Upper lobe of right lung (tissue), 1 donor: ENCODE results near the gene FUT2. TPM values are rescaled to one million over a fixed set of nuclear protein-coding genes. Genes with fewer than 3 reads are reported as not detected.

Experiments
- ATAC-seq: fragments of 200-7000 bp; cut with Tn5 transposase; one replicate; pipeline ENCODE4 v1.9.1; 2020; ENCODE audit warnings: mild to moderate bottlenecking, moderate library complexity
- DNase-seq: peaks from one replicate; pipeline ENCODE4 v3.0.0-alpha.2; 2020
- H3K27ac ChIP-seq: fragments of 200-600 bp; one replicate; pipeline ENCODE4 v1.8.0; 2022
- H3K27me3 ChIP-seq: fragments of 200-600 bp; one replicate; pipeline ENCODE4 v1.8.0; 2022; ENCODE audit warnings: mild to moderate bottlenecking
- H3K36me3 ChIP-seq: fragments of 200-600 bp; one replicate; pipeline ENCODE4 v1.8.0; 2022
- H3K4me1 ChIP-seq: fragments of 200-600 bp; one replicate; pipeline ENCODE4 v1.8.0; 2022
- H3K4me3 ChIP-seq: fragments of 200-600 bp; one replicate; pipeline ENCODE4 v1.8.0; 2022; ENCODE audit warnings: mild to moderate bottlenecking
- H3K9me3 ChIP-seq: fragments of 200-600 bp; one replicate; pipeline ENCODE4 v1.8.0; 2022
- intact Hi-C: fragments of 100-400 bp; cut with DNase I; formaldehyde crosslinking; loops from one replicate; pipeline ENCODE4 v1.11.0; 2022
- total RNA-seq: library from RNA; stranded (reverse); fragmentation: NEBNext Ultra II Directional; extraction: Animal tissue kit (Norgen Biotek cat#: 25700); gene quantifications from one replicate; pipeline ENCODE4 v1.2.1, GENCODE V29; 2021
- TF ChIP-seq, protein P1 (sequence below): fragments of 200-600 bp; IDR thresholded peaks from one replicate; pipeline ENCODE4 v1.8.0; 2022; ENCODE audit warnings: antibody characterized with exemption
- donor health status: DM: no; HTN: yes; CAD: no; lungs with severe emphysema.

Gene FUT2
- total RNA-seq, 1 donor from 2014 or later = 0.81 TPM

DNA sequence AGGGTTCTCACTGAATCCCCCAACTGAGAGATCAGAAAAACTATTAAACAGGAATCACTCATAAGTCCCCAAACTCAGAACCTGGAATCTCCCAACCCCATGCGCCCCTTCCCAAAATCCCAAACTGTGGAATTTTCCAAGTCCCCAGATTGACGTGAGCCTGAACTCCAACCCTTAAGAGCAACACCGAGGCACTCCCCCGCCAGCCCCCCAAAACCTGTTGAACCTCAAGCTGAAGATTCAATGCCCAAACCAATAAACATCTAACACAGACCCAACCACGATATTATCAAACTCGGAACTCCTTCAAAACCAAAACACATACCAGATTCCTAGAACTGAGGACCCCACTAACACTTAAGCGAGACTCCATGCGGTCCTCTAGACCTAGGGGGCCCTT lies 50.3 kb downstream of the FUT2 start:
- intact Hi-C loops = no loop called here
- TF ChIP-seq, protein P1, sequence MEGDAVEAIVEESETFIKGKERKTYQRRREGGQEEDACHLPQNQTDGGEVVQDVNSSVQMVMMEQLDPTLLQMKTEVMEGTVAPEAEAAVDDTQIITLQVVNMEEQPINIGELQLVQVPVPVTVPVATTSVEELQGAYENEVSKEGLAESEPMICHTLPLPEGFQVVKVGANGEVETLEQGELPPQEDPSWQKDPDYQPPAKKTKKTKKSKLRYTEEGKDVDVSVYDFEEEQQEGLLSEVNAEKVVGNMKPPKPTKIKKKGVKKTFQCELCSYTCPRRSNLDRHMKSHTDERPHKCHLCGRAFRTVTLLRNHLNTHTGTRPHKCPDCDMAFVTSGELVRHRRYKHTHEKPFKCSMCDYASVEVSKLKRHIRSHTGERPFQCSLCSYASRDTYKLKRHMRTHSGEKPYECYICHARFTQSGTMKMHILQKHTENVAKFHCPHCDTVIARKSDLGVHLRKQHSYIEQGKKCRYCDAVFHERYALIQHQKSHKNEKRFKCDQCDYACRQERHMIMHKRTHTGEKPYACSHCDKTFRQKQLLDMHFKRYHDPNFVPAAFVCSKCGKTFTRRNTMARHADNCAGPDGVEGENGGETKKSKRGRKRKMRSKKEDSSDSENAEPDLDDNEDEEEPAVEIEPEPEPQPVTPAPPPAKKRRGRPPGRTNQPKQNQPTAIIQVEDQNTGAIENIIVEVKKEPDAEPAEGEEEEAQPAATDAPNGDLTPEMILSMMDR = no peak
- ATAC-seq (no peak), DNase-seq (no peak)
- H3K36me3 ChIP-seq = no peaks in the 10 kb centered on the region
- no peaks in the 10 kb centered on the region for H3K4me1 ChIP-seq
- H3K4me3 ChIP-seq = peak overlapping the region; percentile 45
- H3K9me3 ChIP-seq = no peaks in the 10 kb centered on the region
- no peak overlapping the region for H3K27ac ChIP-seq
- peaks cover 8% of the 10 kb centered on the region for H3K27me3 ChIP-seq

DNA sequence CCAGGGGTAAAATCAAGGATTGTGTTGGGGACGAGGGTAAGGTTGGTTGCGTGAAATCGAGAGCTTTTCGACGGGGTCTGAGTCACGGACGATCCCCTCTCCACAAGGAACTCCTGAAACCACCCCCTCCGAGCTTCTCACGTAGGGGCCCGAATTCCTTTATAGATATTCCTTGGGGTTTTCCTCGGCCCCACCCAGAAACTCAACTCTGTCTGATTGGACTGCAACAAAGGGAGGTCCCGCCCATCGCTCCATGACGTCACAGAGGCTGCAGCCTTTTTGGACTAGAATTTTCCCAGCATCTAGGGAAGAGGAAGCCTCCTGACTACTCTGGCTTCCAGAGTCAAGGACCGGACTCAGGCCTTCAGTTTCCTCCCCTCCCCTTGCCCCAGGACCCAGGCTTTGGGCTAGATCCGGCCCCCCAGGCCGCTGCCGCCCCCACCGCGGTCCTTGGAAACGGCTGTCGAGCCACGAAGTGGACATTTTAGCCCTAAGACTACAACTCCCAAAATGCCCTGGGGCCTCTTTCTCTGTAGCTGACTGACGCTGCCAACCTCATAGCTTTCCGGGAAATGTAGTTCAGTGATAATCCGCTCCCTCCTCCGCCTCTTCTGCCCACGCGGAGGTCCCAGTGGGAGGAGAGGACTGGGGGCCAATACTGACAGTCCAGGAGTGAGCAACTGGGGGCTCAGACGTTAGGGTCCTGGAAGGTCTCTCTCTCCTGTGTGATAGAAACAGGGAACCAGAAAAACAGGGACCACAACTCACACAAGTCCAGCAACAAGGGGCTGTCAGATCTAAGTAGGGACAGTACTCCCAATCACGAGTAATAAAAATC lies 51.2 kb downstream of the FUT2 start, which contains the start of gene IZUMO1:
IZUMO1 (minus strand) TSS at position 172 of the 838 bp plus-strand sequence. CDS start 1,050 bp downstream, outside the sequence.
- H3K9me3 ChIP-seq = no peaks in the 10 kb centered on the region
- H3K4me1 ChIP-seq = peaks cover 5% of the 10 kb centered on the region
- intact Hi-C loops = no loop called here
- DNase-seq (peak; percentile 88), ATAC-seq (peak; percentile 84)
- H3K36me3 ChIP-seq = no peaks in the 10 kb centered on the region
- H3K4me3 ChIP-seq = peak within 1 kb of the TSS; percentile 45
- TF ChIP-seq, protein P1 = no peak
- peak within 1 kb of the TSS; percentile 70 for H3K27ac ChIP-seq
- peaks cover 14% of the 10 kb centered on the region for H3K27me3 ChIP-seq

DNA sequence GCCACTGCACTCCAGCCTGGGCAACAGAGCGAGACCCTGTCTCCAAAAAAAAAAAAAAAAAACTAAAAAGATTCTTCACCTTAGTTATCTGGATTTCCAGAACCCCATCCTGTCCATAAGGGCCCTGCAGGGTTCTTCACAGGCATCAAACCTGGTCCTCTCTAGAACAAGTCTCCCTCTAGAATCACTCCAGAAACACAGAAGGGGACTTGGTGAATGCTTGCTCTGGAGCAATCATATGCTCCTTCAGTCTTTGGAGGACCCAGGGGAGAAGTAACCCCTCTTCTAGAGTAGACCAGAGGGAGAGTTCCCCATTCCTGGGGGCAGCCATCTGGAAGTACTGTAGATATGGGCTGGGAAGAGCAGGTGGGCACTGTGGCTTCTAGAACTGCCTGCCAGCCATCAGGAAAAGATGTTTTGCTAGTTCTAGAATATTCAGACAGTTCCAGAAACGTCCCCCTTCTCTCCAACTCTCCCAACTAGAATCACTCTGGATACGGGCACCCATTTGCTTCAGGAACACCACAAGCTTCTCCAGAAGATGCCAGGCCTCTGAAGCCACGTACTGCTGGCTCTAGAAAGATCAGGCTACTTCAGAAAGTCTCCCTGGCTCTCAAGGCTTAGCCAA lies 53.9 kb downstream of the FUT2 start:
- DNase-seq (no peak), ATAC-seq (no peak)
- no peak overlapping the region for H3K27ac ChIP-seq
- H3K27me3 ChIP-seq = peaks cover 19% of the 10 kb centered on the region
- H3K9me3 ChIP-seq = no peaks in the 10 kb centered on the region
- H3K4me1 ChIP-seq = peaks cover 18% of the 10 kb centered on the region
- intact Hi-C loops = no loop called here
- TF ChIP-seq, protein P1 = no peak
- no peak overlapping the region for H3K4me3 ChIP-seq
- H3K36me3 ChIP-seq = no peaks in the 10 kb centered on the region

DNA sequence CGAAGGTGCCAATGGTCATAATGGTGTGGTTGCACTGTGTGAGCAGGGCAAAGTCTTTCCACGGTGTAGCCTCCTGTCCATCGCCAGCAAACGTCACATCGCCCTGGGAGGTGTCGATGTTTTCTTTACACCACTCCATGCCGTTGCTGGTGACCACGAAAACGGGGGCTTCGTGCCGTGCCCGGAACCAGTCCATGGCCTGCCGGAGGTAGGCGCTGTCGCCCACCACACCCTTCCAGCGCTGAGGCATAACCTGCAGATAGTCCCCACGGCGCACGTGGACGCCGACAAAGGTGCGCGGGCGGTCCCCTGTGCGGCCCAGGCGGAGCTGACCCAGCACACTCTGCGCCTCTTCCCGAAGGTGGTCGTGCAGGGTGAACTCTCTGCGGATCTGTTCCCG lies 54.6 kb downstream of the FUT2 start:
- TF ChIP-seq, protein P1 = no peak
- ATAC-seq = no peak
- Histone ChIP-seq H3K9me3 (no peaks in the 10 kb centered on the region), H3K4me3 (peak overlapping the region; percentile 56), H3K4me1 (peaks cover 18% of the 10 kb centered on the region), H3K36me3 (no peaks in the 10 kb centered on the region), H3K27ac (no peak overlapping the region), H3K27me3 (peaks cover 19% of the 10 kb centered on the region)
- no peak for DNase-seq
- intact Hi-C loops = no loop called here

DNA sequence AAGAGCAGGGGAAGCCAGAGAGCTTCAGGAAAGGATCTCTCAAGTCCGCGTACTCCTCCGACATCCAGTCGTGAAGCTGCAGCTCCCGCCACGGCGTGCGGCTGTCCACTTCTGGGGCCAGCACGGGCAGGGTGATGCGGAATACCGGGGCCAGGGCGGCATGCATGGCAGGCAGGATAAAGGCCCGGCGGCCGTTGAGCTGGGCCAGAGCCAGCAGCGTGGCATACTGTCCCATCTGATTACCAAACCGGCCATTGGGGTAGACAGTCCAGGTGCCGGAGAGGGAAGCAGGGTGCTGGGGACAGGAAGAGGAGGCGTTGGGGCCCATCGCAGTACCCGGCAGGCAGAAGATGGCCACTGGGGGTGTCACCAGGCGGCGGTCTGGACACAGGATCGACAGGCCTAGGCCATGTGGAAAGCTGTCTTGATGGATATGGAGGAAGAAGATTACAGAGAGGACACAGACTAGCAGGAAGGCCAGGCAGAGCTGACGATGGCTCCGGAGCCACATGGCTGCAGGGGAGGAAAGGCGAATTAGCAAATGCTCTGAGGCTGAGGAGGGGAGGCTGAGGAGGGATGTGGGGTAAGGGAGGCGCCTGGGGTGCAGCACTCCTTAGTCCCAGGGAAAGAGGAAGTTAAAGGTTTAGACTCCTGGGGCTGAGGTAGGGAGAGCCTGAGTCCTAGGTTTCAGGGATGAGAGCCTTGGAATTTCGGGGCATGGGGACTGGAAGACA lies 55.2 kb downstream of the FUT2 start:
- no peaks in the 10 kb centered on the region for H3K36me3 ChIP-seq
- intact Hi-C loops = no loop called here
- DNase-seq (no peak), ATAC-seq (no peak)
- H3K4me1 ChIP-seq = peaks cover 18% of the 10 kb centered on the region
- TF ChIP-seq, protein P1 = no peak
- peak overlapping the region; percentile 56 for H3K4me3 ChIP-seq
- H3K27me3 ChIP-seq = peaks cover 19% of the 10 kb centered on the region
- no peak overlapping the region for H3K27ac ChIP-seq
- no peaks in the 10 kb centered on the region for H3K9me3 ChIP-seq
